HG02981 (cell line): Measurements from ENCODE around the gene KRTAP12-2.
"Not testable (repeated sequence)": the region's sequence is repeated elsewhere in the genome, so short reads cannot be mapped to it uniquely, and the experiment has no call there.

Source experiments
- ATAC-seq: cut with Tn5 transposase; IDR thresholded peaks from one replicate; pipeline ENCODE4 v1.9.1; 2021; ENCODE audit warnings: mild to moderate bottlenecking, moderate library complexity; ENCODE audit not compliant: unreplicated experiment

Gene KRTAP12-2

DNA sequence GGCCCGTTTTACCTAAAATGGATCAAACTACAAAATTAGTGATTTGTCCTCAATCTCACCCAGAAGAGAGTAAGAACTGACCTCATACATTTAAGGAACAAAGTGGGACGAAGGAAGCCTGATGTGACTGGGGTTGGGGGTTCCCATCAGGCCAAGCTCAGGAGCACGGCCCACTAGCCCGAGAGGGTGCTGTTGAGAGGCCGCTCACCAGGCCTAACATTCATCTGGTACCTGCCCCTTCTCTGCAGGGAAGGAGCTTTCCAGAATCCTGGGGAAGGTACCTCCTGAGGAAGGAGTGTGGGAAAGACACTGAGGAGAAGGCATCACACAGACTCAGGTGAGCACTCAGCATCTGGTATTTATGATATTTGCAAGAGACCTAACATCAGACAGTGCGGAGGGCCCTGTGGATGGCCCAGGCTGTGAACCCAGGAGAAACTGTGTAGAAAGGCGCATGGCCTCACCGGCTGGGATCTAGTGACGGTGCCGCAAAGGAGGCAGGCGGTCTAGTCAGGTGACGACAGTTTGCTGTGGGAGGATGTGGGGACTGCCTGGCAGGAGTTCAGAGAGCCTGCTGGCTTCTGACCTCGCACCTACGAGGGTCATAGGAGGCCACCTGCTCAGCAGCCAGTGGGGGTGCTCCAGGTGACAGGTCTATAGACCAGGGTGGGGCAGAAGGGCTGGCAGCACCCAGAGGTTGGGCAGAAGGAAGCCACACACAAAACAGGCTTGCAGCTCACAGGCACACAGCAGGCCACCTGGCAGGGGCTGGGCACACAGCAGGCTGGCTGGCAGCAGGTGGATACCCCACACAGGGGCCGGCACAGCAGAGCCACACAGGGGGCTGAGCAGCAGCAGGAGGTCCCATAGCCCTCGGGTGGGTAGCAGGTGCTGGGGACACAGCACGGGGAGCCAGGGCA, 12.8 kb downstream of the KRTAP12-2 start:
- no peak for ATAC-seq

DNA sequence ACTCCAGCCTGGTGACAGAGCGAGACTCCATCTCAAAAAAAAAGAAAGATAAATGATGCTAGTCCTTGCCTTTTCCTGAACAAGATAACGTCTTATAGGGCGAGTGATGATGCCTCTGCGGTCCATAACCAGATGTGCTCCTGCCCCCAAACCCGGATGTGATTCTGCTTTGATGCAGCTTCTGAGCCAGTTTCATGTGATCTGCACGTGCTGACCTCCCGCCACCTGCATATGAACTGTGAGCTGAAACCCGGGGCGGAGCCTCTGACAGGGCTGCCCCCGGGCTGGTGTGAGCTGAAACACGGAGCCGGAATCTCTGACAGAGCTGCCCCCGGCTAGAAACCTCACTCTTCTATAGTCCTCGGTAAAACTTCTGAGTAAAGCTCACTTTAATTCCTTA, 13.6 kb downstream of the KRTAP12-2 start:
- ATAC-seq, result no peak

DNA sequence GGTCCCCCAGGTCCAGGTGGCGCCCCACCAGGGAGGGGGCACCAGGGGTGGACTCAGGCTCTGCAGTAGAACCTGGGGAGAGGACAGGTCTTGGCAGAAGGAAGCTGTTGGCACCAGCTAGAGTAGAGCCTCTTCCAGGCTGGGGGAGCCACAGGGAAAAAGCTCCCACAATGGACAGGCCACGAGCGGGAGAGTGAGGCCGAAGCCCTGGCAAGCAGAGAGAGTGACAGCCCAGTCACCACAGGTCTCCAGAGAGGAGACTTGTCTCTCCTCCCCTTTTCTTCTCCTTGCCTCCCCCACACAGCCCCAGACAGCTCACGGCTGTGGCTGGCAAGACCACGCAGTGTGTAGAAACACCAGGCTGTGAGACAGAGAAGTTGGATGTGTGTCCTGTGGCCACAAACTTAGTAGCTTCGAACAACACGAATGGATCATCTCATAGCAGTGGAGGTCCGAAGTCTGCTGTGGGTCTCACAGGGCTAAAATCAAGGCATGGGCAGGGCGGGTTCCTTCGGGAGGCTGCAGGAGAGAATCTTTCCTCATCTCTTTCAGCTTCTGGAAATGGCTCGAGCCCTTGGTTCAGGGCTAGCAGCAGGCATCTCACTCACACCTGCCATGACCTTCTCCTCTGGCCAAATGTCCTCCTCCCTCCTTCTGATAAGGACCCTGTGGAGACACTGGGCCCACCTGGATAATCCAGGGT, 15.6 kb downstream of the KRTAP12-2 start:
- no peak for ATAC-seq

- no peak for ATAC-seq
Observed at GRCh38 chr21:44650265-44650972, 16.3 kb downstream of the KRTAP12-2 start.

DNA sequence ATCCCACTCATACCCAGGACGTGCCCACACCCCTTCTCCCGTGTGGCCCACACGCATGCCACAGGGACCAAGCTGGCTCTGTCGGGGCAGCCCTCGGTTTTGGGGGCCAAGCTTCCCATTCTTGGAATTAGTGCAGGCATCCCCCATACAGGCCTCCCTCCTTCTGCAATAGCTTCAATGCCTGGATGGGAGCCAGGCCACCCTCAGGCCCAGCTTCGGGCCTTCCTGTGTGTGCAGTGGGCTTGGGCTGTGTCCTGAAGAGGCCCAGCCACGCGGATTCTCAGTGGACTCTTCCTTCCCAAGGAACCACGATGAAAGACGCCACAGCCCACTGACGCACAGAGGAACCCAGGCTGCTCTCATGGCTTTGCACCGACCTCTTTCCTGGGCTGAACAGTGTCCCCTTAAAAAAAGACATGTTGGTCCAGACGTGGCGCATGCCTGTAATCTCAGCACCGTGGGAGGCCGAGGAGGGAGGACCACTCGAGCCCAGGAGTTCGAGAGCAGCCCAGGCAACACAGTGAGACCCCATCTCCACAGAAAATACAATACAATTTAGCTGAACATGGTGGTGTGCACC, 17.1 kb downstream of the KRTAP12-2 start:
- no peak for ATAC-seq

DNA sequence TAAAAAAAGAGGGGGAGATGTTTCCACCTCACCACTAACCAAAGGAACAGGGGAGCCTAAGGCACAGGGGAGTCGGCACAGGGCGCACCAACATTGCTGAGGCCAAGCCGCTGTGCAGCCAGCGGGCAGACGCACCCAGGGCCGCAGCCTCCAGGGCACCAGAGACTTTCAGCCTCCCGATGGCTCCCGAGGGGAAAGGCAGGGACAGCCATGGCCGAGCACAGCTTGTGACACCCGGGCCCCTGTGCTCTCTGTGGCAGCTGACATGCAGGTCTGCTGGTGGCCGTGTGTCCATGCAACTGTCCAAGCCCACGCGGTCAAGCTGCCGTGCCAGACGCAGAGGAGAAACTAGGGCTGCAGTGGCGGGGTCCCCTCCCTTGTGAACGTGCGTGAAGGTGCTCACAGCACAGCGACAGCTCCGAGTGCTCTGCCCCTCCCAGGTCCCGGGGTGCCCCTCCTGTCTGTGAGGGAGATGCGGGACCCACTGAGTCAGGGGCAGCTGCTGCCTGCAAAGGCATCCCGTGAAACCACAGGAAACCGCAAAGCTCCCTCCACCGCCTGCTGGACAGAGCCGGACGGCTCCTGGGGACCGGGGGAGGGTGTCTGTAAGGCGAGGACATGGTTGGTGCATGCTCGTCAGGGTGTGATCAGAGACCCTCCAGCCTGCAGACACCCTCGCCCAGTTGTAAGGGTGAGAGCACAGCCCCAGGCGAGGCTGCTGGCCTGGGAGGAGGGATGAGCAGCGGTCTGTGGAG, 18.0 kb downstream of the KRTAP12-2 start:
- ATAC-seq, result no peak

- ATAC-seq, result no peak
Observed at GRCh38 chr21:44647222-44647552, 19.5 kb downstream of the KRTAP12-2 start.

DNA sequence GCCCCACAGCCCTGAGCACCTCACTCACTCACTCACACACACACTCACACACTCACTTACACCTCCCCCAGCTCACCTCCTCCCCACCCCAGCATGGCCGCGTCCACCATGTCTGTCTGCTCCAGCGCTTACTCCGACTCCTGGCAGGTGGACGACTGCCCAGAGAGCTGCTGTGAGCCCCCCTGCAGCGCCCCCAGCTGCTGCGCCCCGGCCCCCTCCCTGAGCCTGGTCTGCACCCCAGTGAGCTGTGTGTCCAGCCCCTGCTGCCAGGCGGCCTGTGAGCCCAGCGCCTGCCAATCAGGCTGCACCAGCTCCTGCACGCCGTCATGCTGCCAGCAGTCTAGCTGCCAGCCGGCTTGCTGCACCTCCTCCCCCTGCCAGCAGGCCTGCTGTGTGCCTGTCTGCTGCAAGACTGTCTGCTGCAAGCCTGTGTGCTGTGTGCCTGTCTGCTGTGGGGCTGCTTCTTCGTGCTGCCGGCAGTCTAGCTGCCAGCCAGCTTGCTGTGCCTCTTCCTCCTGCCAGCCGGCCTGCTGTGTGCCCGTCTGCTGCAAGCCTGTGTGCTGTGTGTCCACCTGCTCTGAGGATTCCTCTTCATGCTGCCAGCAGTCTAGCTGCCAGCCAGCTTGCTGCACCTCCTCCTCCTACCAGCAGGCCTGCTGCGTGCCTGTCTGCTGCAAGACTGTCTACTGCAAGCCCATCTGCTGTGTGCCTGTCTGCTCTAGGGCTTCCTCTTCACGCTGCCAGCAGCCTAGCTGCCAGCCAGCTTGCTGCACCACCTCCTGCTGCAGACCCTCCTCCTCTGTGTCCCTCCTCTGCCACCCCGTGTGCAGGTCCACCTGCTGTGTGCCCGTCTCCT, 20.1 kb downstream of the KRTAP12-2 start, which contains the start of gene KRTAP10-11:
Gene KRTAP10-11 (plus strand): TSS at position 49 of the 856 bp plus-strand sequence. CDS start 45 bp downstream, at position 94.
- not testable (repeated sequence) for ATAC-seq

DNA sequence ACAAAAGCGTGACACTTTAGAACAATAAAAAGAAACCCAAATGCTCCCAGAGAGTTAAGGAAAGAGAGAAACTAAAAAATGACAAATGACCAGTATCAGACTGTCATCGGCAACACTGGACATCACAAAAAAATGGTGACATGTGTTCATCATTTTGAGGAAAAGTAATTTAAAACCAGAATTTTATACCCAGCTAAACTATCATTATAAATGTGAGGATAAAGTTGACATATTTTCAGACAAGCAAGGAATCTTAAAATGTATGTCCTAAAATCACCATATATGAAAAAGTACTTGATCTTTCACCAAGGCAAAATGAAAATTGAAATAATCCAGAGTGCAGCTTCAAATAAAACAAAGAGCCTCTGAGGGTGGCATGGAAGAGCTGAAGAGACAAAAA, 21.8 kb downstream of the KRTAP12-2 start:
- ATAC-seq, result no peak

DNA sequence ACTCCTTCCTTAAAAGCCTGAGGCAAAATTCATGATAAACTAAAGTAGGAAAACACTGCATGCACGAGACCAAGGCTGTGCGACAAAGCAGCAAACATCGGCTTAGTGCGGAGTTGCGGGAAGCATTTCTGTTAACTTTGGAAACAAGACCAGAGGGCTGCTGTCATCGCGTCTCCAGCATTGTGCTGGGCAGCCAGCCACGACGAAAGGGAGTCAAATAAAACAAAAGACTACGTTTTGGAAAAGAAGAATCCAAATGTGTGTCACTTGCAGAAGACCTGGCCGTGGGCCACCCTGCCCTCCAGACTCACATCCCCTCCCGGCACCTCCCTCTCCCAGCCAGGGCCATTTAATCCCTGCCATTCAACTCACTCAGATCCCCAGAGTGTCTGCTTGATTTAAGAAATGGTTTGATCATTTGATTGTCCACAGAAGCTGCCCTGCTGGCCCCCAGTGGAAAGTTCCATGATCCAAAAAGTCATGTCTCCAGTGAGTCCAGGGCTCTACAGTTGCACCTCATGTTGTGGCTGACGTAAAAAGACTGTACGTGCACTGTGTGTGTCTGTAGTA, 22.9 kb downstream of the KRTAP12-2 start:
- no peak for ATAC-seq

DNA sequence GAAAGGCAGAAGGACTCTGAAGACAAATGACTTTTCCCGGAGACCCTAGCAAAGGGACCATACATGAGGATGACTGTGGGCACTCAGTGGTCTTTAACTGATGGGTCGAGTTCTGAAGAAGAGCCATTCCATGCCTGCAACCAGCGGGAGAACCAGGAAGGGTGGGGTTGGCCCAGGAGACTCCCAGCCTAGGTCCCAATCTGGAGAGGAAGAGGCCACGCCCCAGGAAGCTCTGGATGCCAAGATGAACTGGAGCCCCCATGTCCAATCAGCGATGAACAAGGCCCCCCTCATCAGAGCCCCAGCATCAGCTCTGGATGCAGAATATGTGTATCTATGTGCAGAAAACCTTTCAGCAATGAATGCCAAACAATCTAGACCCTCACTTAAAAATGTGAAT, 26.0 kb downstream of the KRTAP12-2 start:
- no peak for ATAC-seq

DNA sequence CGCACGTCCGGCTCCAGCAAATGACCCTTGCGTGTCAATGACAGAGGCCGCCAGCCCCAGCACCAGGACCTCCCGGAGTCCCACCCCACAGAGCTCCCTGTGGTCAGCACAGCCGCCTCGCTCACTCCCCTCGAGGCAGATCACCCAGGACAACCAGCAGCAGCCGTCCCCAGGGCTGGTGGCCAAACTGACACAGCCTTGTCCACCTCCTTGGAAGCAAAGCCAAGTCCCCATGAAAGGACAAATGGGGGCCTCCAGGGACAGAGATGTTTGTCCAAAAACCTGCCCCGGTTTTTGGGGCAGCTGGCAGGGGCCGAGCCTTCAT, 27.4 kb downstream of the KRTAP12-2 start:
- no peak for ATAC-seq

GRCh38 chr21:44638506-44639330, 28.0 kb downstream of the KRTAP12-2 start:
- ATAC-seq, result not testable (repeated sequence)

DNA sequence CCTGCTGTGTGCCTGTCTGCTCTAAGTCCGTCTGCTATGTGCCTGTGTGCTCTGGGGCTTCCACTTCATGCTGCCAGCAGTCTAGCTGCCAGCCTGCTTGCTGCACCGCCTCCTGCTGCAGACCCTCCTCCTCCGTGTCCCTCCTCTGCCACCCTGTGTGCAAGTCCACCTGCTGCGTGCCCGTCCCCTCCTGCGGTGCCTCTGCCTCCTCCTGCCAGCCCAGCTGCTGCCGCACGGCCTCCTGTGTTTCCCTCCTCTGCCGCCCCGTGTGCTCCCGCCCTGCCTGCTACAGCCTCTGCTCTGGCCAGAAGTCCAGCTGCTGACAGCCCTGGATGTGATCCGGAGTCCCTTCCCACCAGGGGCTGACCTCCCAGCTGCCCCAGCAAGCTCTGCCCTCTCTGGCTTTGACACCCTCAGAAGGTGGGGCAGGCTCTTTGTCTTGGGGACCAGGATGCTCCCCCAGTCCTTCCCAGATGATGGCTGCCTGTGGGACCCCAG, 28.8 kb downstream of the KRTAP12-2 start:
- ATAC-seq, result not testable (repeated sequence)

DNA sequence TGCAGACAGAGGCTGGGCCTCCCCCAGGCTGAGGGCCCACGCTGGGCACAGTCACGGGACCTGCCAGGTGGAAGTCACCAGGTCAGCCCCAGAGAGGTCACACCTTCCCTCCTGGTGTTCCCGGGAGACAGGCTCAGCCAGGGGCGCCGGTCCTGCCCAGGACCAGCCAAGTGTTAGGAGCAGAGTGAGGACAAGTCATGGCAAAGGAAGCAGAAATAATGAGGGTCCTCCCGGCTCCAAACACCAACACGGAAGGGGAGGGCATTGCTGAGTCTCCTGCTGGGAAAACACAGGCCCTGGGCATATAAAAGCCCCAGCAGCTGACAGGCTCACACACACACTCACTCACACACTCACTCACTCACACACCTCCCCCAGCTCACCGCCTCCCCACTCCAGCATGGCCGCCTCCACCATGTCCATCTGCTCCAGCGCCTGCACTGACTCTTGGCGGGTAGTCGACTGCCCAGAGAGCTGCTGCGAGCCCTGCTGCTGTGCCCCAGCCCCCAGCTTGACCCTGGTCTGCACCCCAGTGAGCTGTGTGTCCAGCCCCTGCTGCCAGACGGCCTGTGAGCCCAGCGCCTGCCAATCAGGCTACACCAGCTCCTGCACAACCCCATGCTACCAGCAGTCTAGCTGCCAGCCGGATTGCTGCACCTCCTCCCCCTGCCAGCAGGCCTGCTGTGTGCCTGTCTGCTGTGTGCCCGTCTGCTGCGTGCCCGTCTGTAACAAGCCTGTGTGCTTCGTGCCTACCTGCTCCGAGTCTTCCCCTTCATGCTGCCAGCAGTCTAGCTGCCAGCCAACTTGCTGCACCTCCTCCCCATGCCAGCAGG, 29.5 kb downstream of the KRTAP12-2 start, which contains the start of gene KRTAP10-10:
Gene KRTAP10-10 (plus strand): TSS at position 339 of the 833 bp plus-strand sequence. CDS start 62 bp downstream, at position 401.
- ATAC-seq, result no peak

- ATAC-seq, result no peak
Observed at GRCh38 chr21:44636209-44637017, 30.3 kb downstream of the KRTAP12-2 start.
